Measurements from ENCODE around the gene LRP1B.

The LRP1B gene

DNA sequence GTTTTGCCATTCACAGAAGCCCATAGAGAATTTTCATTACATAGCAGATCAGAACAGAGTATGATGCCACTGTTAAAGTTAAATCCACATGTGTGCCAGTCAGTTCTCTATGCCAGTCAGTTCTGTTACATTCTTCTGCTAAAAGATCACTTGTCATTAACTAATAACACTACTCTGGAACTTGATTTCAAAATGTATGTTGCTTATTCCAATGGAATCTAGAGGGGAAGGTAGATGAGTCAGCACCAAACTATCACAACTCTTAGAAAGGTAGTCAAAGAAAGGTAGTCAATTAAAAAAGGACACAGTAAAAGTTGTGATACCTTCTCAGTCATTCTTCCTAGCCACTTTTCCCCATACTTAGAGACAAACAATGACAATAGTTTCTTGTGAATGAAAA, 1214.4 kb downstream of the LRP1B start:
- TF ChIP-seq, protein P1, sequence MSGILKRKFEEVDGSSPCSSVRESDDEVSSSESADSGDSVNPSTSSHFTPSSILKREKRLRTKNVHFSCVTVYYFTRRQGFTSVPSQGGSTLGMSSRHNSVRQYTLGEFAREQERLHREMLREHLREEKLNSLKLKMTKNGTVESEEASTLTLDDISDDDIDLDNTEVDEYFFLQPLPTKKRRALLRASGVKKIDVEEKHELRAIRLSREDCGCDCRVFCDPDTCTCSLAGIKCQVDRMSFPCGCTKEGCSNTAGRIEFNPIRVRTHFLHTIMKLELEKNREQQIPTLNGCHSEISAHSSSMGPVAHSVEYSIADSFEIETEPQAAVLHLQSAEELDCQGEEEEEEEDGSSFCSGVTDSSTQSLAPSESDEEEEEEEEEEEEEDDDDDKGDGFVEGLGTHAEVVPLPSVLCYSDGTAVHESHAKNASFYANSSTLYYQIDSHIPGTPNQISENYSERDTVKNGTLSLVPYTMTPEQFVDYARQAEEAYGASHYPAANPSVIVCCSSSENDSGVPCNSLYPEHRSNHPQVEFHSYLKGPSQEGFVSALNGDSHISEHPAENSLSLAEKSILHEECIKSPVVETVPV (CRISPR knock-in tag; IDR thresholded peaks at IDR 0.05), result no peak
- no peak for TF ChIP-seq ZNF8 (CRISPR knock-in tag; IDR thresholded peaks at IDR 0.05)
- no peak for TF ChIP-seq ZNF565 (CRISPR knock-in tag; conservative IDR thresholded peaks at IDR 0.05; ENCODE audit: low read depth)
- no peak for TF ChIP-seq OSR1 (CRISPR knock-in tag; IDR thresholded peaks at IDR 0.05)
- TF ChIP-seq PPARA (CRISPR knock-in tag; IDR thresholded peaks at IDR 0.05; ENCODE audit: borderline replicate concordance), result no peak
- TF ChIP-seq ZC3H10 (CRISPR knock-in tag; IDR thresholded peaks at IDR 0.05), result no peak
- TF ChIP-seq SNAI2 (CRISPR knock-in tag; IDR thresholded peaks at IDR 0.05), result no peak
- no peak for ATAC-seq

DNA sequence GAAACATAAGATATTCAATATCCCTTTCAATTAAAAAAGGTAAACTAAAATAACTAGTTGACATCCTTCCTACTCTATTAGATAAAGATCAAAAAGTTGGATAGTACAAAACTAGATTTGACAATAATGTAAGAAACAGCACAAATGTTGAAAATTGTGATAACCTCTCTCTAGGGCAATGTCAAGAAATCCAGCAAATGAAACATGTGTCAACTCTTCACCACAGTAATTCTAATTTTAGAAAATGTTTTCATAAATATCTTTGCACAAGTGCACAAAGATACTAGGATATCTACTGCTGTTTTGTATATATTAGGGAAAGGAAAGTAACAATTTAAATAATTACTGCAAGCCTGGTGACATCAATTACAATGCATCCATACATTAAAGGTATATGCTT, 1220.1 kb downstream of the LRP1B start:
- no peak for TF ChIP-seq TCF4 (CRISPR knock-in tag; IDR thresholded peaks at IDR 0.05; ENCODE audit: borderline replicate concordance)
- TF ChIP-seq ISL1 (CRISPR knock-in tag; IDR thresholded peaks at IDR 0.05), result no peak
- no peak for TF ChIP-seq ARNTL (CRISPR knock-in tag; IDR thresholded peaks at IDR 0.05; ENCODE audit: borderline replicate concordance, low read depth)
- TF ChIP-seq, protein P1 (CRISPR knock-in tag; IDR thresholded peaks at IDR 0.05), result no peak
- TF ChIP-seq ZNF70 (CRISPR knock-in tag; IDR thresholded peaks at IDR 0.05), result no peak
- no peak for TF ChIP-seq OSR1 (CRISPR knock-in tag; IDR thresholded peaks at IDR 0.05)
- no peak for TF ChIP-seq GLIS3 (CRISPR knock-in tag; IDR thresholded peaks at IDR 0.05)
- TF ChIP-seq ESRRG (CRISPR knock-in tag; IDR thresholded peaks at IDR 0.05), result no peak
- TF ChIP-seq ZFP30 (CRISPR knock-in tag; IDR thresholded peaks at IDR 0.05), result no peak
- TF ChIP-seq, protein P2, sequence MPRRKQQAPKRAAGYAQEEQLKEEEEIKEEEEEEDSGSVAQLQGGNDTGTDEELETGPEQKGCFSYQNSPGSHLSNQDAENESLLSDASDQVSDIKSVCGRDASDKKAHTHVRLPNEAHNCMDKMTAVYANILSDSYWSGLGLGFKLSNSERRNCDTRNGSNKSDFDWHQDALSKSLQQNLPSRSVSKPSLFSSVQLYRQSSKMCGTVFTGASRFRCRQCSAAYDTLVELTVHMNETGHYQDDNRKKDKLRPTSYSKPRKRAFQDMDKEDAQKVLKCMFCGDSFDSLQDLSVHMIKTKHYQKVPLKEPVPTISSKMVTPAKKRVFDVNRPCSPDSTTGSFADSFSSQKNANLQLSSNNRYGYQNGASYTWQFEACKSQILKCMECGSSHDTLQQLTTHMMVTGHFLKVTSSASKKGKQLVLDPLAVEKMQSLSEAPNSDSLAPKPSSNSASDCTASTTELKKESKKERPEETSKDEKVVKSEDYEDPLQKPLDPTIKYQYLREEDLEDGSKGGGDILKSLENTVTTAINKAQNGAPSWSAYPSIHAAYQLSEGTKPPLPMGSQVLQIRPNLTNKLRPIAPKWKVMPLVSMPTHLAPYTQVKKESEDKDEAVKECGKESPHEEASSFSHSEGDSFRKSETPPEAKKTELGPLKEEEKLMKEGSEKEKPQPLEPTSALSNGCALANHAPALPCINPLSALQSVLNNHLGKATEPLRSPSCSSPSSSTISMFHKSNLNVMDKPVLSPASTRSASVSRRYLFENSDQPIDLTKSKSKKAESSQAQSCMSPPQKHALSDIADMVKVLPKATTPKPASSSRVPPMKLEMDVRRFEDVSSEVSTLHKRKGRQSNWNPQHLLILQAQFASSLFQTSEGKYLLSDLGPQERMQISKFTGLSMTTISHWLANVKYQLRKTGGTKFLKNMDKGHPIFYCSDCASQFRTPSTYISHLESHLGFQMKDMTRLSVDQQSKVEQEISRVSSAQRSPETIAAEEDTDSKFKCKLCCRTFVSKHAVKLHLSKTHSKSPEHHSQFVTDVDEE (CRISPR knock-in tag; IDR thresholded peaks at IDR 0.05), result no peak
- TF ChIP-seq PPARA (CRISPR knock-in tag; IDR thresholded peaks at IDR 0.05; ENCODE audit: borderline replicate concordance), result no peak
- TF ChIP-seq, protein P3, sequence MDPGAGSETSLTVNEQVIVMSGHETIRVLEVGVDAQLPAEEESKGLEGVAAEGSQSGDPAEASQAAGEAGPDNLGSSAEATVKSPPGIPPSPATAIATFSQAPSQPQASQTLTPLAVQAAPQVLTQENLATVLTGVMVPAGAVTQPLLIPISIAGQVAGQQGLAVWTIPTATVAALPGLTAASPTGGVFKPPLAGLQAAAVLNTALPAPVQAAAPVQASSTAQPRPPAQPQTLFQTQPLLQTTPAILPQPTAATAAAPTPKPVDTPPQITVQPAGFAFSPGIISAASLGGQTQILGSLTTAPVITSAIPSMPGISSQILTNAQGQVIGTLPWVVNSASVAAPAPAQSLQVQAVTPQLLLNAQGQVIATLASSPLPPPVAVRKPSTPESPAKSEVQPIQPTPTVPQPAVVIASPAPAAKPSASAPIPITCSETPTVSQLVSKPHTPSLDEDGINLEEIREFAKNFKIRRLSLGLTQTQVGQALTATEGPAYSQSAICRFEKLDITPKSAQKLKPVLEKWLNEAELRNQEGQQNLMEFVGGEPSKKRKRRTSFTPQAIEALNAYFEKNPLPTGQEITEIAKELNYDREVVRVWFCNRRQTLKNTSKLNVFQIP (CRISPR knock-in tag; IDR thresholded peaks at IDR 0.05; ENCODE audit: borderline replicate concordance, low read depth), result no peak
- TF ChIP-seq ZNF565 (CRISPR knock-in tag; conservative IDR thresholded peaks at IDR 0.05; ENCODE audit: low read depth), result no peak
- TF ChIP-seq ZC3H10 (CRISPR knock-in tag; IDR thresholded peaks at IDR 0.05), result no peak
- ATAC-seq, result no peak

DNA sequence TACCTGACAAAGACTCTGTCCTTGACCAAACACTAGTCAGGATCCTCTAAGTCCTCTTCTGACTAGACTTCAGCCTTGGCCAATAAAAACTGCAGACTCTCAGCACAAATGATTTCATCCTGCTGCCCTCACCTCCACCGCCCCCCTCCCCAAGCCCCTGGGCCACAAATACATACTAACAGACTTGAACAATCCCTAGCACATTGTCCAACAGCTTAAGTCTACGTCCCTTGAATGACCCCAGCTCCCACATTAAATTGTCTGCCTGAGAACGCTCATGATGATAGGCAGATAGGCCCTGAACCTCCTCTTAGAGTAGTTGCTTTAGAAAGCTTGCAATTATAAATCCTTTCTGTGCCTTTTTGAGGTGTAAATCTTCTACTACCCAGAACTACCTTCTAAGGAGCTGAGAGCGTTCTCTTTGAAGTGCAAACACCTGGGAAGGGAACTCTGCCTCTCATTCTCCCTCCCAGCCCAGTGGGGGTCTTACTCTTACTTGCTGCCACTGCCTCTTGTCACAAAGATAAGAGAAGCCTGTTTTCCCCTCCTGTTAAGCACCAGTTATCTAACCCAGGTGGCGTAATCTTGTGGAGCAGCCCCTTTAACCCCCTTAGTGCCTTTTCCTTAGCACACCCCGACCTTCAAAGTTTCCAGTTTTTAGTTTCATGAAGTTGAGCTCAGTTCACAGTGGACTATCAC, 1225.6 kb downstream of the LRP1B start:
- no peak for TF ChIP-seq ZNF8 (CRISPR knock-in tag; IDR thresholded peaks at IDR 0.05)
- no peak for TF ChIP-seq ARNTL (CRISPR knock-in tag; IDR thresholded peaks at IDR 0.05; ENCODE audit: borderline replicate concordance, low read depth)
- TF ChIP-seq, protein P2 (CRISPR knock-in tag; IDR thresholded peaks at IDR 0.05), result no peak
- TF ChIP-seq ISL1 (CRISPR knock-in tag; IDR thresholded peaks at IDR 0.05), result no peak
- TF ChIP-seq, protein P3 (CRISPR knock-in tag; IDR thresholded peaks at IDR 0.05; ENCODE audit: borderline replicate concordance, low read depth), result no peak
- TF ChIP-seq, protein P1 (CRISPR knock-in tag; IDR thresholded peaks at IDR 0.05), result no peak
- no peak for TF ChIP-seq ESRRG (CRISPR knock-in tag; IDR thresholded peaks at IDR 0.05)
- TF ChIP-seq ZC3H10 (CRISPR knock-in tag; IDR thresholded peaks at IDR 0.05), result no peak
- TF ChIP-seq ZNF565 (CRISPR knock-in tag; conservative IDR thresholded peaks at IDR 0.05; ENCODE audit: low read depth), result no peak
- no peak for TF ChIP-seq TOX (CRISPR knock-in tag; IDR thresholded peaks at IDR 0.05; ENCODE audit: borderline replicate concordance)
- TF ChIP-seq GLIS3 (CRISPR knock-in tag; IDR thresholded peaks at IDR 0.05), result no peak
- TF ChIP-seq ZNF70 (CRISPR knock-in tag; IDR thresholded peaks at IDR 0.05), result no peak
- no peak for TF ChIP-seq OSR1 (CRISPR knock-in tag; IDR thresholded peaks at IDR 0.05)
- TF ChIP-seq, protein P4, sequence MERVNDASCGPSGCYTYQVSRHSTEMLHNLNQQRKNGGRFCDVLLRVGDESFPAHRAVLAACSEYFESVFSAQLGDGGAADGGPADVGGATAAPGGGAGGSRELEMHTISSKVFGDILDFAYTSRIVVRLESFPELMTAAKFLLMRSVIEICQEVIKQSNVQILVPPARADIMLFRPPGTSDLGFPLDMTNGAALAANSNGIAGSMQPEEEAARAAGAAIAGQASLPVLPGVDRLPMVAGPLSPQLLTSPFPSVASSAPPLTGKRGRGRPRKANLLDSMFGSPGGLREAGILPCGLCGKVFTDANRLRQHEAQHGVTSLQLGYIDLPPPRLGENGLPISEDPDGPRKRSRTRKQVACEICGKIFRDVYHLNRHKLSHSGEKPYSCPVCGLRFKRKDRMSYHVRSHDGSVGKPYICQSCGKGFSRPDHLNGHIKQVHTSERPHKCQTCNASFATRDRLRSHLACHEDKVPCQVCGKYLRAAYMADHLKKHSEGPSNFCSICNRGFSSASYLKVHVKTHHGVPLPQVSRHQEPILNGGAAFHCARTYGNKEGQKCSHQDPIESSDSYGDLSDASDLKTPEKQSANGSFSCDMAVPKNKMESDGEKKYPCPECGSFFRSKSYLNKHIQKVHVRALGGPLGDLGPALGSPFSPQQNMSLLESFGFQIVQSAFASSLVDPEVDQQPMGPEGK (CRISPR knock-in tag; IDR thresholded peaks at IDR 0.05; ENCODE audit: borderline replicate concordance), result no peak
- TF ChIP-seq RARB (CRISPR knock-in tag; IDR thresholded peaks at IDR 0.05), result no peak
- ATAC-seq, result no peak

Data from SK-N-SH treated with all-trans-retinoic acid at 6 μM for 48 hours (cell line).